Stimulated activated CD4-positive, alpha-beta T cell treated with anti-CD3 and anti-CD28 coated beads, Interleukin-2, amount 100 ng/mL, for 24 hours (primary cell): ENCODE measurements around the gene EFNA4.
A peak's percentile ranks its signal among the peaks of the same experiment; 100 is the strongest.

ENCODE experiments used
- DNase-seq, 2 donors: peaks; one replicate each; pipeline ENCODE4 v3.0.0-alpha.2; 2020

EFNA4 gene

GRCh38 chr1:155034318-155035208 lies 29.0 kb upstream of the EFNA4 start:
- no peak for DNase-seq

- DNase-seq: no peak
Observed at GRCh38 chr1:155035936-155036335, 27.6 kb upstream of the EFNA4 start.

DNA sequence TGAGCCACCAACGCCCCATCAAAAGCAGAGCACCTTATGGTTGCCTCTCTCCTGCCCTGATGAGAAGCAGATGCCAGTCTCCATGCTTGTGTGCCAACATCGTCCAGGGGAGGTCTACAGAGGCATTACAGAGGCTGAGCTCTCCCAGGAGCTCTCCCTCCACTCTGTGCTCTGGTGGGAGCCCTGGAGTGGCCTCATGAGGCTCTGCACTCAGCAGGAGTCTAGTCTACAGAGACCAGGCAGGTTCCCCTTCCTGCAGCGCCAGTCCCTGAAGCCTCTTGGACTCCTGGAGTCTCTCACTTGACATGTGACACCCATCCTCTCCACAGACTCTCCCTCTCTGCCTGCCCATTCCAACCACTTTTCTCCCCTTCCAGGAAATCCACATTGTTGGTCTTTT lies 26.5 kb upstream of the EFNA4 start:
- no peak for DNase-seq

DNA sequence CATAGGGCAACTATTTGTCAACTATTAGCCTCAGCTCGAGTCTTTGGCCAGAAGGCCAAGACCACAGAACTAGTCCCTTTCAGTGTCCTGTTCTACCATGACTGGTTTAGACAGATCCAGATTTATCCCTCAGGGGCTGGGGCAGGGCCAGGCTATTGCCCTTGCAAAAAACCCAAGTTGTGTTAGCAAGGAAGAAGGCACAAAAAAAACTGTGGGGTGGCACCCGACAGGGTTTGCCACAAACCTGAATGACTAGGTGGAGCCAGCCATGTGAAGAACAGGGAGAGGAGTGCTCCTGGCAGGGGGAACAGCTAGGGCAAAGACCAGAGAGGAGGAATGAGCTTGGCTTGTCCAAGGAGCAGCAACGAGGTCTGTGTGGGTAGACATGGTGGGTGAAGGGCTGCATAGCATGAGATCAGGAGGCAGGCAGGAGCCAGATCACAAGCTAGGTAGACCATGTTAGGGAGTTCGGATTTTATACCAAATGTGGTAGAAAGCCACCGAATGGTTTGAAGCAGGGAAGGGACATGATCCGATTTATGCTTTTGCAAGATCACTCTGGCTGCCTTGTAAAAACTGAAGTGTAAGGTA lies 25.6 kb upstream of the EFNA4 start:
- no peak for DNase-seq

GRCh38 chr1:155038602-155039307 lies 24.8 kb upstream of the EFNA4 start:
- DNase-seq: no peak

DNA sequence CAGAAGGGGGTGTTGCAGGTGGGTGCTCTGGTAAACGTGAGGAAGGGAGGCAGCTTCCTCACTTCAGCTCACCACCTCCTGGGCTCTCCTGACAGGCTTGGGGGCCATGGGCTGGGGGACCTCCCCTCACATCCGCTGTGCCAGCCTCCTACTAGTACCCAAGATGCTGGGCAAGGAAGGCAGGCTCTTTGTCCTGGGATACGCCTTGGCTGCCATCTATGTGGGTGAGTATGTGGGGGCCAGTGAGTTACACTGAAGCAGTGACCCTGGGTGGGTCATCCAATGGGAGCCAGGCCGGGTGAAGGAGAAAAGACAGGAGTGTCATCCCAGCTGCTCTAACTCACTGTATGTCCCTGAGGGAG lies 24.3 kb upstream of the EFNA4 start:
- no peak for DNase-seq

GRCh38 chr1:155040358-155041093 lies 23.0 kb upstream of the EFNA4 start:
- no peak for DNase-seq

GRCh38 chr1:155042789-155043188 lies 20.8 kb upstream of the EFNA4 start:
- no peak for DNase-seq

DNA sequence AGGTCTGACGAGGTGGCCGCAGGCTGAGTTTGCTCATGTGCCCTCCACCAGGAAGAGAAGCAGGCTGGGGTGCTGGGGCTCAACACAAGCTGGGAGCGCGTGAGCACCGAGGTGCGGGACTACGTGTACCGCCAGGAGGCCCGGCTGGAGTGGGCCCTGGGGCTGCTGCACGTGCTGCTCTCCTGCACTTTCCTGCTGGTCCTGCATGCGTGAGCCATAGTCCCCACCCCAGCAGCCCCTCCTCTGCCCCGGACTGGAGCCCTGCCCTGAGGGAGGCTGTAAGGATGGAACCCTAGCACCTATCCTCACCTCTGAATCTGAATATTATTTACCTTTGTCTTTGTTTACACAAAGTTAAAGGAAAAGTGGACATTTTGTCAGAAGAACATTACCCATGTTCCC lies 20.2 kb upstream of the EFNA4 start:
- no peak for DNase-seq

DNA sequence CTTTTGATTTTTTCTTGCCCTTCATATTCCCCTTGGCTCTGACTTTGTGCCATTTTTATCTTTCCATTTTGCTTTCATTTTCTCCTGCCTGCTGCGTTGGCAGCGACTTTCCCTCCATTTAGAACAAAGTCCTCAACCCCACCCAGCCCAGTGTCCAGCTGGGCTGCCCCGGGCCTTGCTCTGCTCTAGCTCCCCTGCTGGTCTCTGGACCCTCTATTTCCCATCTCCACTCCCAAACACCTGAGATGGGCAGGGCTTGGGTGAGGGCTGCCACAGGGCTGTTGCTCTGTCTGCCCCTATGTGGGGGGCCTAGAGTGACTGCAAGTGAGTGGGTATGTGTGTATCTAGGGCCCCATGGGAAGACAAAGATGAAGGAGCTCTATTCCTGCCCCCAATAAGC lies 19.7 kb upstream of the EFNA4 start:
- no peak for DNase-seq

DNA sequence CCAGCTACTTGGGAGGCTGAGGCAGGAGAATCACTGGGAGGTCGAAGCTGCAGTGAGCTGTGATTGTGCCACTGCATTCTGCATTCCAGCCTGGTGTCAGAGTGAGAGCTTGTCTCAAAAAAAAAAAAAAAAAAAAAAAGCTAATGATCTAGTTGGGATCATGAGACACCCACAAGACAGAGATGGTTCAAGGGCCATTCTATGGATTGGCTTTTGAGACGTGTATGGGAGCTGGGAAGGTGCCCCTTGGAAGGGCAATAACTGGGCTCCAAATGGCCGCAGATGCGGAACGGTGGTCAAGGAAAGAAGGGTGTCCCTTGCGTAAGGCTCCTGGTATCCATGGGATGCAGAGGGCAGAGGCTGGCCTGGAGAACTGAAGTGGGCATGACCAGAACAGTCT lies 19.2 kb upstream of the EFNA4 start:
- DNase-seq: no peak

- DNase-seq: peak; percentile 60 to 64
Observed at GRCh38 chr1:155044812-155045657, 18.5 kb upstream of the EFNA4 start.

- no peak for DNase-seq
Observed at GRCh38 chr1:155048449-155049334, 14.8 kb upstream of the EFNA4 start.

- peak in 1 of 2 donors; percentile 24 for DNase-seq
Observed at GRCh38 chr1:155049651-155050559, 13.6 kb upstream of the EFNA4 start.

- peak; percentile 84 to 86 for DNase-seq
Observed at GRCh38 chr1:155050560-155051341, 12.8 kb upstream of the EFNA4 start, which contains the start of gene ADAM15. Gene ADAM15, plus strand, starts transcription at chr1:155051316. Its CDS starts 71 bp downstream, at chr1:155051387.

DNA sequence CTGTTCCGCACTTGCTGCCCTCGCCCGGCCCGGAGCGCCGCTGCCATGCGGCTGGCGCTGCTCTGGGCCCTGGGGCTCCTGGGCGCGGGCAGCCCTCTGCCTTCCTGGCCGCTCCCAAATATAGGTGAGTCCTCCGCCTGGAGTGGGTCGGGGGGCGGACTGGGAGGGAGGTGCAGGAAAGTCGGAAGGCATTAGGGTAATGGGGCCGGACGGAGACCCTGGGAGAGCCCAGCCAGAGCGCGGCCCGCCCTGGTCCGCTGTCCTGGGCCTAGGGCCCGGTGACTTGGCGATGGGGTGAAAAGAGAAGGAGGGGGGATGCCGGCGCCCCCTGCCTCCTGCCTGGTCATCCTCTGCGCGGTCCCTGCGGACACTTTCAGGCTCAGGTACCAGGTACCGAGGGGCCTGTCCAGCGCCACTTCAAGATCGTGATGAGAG lies 12.2 kb upstream of the EFNA4 start:
- no peak for DNase-seq

DNA sequence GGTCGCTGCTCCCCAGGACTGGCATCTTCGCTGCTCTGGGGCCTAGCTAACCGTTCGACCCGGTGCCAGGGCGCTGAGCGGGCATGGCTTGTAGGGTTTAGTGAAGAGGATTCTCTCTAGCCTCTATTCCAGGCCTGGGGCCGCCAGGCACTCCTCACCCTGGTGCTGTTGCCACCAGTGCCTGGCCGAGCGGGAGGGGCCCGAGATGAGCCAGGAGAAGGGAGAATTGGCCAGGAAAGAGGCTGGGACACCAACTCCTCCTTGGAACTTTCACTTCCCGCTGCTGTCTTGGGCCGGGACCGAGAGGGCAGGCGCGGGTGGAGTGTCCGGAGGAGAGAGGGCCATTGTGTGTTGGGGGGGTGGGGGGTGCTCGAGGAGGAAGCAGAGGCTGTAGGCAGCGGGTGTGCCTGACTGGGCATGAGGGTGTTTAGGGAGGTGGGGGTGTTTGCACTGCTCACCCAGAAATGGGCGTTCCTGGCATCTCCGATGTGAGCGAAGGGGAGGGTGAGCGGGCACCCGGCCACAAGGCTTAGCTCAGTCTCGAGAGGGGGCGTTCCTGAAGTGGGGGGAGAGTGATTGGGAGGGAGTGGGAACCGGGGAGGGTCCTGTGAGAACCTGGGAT lies 11.7 kb upstream of the EFNA4 start:
- peak; percentile 49 to 53 for DNase-seq
